ENCODE data around the gene PHF20.
"Not testable (repeated sequence)": the region's sequence is repeated elsewhere in the genome, so short reads cannot be mapped to it uniquely, and the experiment has no call there.

Gene PHF20

DNA sequence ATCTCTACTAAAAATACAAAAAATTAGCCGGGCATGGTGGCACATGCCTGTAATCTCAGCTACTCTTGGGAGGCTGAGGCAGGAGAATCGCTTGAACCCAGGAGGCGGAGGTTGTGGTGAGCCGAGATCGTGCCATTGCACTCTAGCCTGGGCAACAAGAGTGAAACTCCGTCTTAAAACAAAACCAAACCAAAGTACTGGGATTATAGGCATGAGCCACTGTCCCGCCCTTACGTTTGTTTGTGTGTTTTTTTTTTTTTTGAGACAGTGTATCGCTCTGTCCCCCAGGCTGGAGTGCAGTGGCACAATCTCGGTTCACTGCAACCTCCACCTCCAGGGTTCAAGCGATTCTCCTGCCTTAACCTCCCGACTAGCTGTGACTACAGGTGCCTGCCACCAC is 12.0 kb downstream of the PHF20 start:
- DNase-seq = not testable (repeated sequence)

GRCh38 chr20:35785541-35785940 is 13.7 kb downstream of the PHF20 start:
- DNase-seq = not testable (repeated sequence)

GRCh38 chr20:35788796-35789195 is 17.0 kb downstream of the PHF20 start:
- peak; percentile 31 for DNase-seq

GRCh38 chr20:35791097-35791496 is 19.3 kb downstream of the PHF20 start:
- no peak for DNase-seq

DNA sequence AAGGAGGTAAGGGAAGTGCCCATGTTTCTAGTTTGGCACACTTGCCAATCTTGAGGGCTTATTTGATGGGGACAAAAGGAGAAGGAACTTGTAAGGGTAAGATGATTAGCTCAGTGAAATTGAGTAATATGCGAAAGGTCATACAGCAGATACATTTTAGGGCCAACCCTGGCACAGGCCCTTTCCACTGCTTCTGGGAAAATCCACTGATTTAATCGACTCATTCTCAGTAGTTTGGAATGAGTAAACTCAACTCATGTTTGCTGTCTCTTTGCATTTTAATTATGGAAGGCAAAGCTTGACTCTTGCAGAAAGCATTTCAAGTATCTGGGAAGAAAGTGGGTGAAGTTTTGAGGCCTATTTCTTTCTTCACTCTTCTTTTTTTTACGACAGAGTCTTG is 20.0 kb downstream of the PHF20 start:
- no peak for DNase-seq

DNA sequence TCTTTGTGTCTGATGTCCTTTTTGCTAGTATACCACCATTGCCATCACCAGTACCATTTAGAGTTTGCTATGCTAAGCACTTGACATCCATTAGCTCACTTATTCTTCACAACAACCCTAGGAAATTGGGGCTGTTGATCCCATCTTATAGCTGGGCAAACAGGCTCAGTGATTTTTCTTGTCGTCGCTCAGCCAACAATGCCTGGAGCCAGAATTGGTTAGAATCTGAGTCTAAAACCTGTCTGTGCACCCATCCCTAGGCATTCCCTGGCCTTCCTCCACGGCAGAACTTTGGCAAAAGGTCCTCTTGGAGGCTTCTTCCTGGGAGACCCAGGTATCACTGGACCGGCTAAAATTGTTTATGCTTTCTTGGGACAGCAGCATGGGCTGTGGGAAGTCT is 20.9 kb downstream of the PHF20 start:
- DNase-seq = no peak

- DNase-seq = no peak
These were observed 24.8 kb downstream of the PHF20 start for GRCh38 chr20:35796571-35796970.

DNA sequence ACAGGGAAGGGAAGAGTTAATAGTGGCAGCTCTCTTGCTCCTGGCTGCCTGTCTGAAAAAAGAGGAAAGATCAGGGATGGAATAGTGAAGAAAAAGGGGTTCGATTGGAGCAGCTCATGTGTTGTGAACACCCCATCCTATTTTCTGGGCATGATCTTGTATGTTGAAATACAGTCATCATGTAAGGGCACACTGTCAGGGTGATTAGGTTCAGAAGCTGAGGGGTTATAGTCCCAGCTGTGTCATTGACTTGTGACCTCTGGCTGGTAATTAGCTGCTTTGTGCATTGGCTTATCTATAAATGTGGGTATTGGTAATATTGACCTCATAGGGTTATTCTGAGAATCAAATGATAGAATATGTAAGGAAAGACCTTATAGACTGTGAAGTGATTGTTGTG is 30.1 kb downstream of the PHF20 start:
- DNase-seq = no peak

GRCh38 chr20:35806075-35806474 is 34.3 kb downstream of the PHF20 start:
- DNase-seq = no peak

DNA sequence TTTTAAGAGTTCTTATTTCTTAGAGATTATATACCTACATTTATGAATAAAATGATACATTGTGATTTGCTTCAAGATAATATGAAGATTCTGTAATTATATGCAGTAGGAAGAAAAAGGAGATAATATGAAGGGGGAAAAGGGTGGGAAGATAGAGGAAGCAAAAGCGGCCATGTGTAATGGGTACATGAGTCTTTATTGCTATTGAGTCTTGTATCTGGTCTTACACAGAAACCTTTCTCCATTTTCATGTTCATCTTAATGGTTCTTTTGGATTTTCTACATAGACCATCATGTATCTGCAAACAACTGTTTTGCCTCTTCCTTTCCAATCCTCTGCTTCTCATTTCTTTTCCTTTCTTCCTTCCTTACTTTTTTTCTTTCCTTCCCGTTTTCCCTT is 36.1 kb downstream of the PHF20 start:
- no peak for DNase-seq

DNA sequence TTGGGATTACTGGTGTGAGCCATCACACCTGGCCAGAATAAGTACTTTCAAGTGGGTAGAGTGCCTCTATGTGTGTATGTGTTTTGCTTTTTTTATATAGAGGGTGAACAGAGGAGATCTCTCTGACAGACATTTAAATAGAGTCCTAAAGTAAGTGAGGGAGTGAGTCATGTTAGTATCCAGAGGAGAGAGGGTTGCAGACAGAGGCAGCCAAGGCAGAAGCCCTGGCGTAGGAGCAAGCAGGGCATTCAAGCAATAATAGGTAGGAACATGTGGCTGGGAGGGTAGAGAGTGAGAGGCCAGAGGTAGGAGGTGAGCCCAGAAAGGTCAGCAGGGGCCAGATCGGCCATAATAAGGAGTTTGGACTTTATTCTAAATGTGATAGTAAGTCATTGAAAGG is 48.9 kb downstream of the PHF20 start:
- DNase-seq = no peak

DNA sequence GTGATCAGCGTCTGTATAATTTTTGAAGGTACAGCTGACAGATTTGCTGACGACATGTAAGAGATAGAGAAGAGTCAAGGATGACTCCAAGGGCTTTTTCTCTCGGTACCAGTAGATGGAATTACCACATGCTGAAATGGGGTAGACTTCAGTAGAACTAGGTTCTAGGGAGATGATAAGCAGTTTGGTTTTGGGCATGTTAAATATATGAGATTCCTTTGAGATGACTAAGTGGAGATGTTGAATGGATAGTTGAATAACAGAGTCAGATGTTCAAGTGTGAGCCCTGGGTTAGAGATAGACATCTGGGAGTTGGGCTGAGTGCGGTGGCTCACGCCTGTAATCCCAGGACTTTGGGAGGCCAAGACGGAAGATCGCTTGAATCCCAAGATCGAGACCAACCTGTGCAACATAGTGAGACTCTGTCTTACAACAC is 50.0 kb downstream of the PHF20 start:
- DNase-seq = no peak

DNA sequence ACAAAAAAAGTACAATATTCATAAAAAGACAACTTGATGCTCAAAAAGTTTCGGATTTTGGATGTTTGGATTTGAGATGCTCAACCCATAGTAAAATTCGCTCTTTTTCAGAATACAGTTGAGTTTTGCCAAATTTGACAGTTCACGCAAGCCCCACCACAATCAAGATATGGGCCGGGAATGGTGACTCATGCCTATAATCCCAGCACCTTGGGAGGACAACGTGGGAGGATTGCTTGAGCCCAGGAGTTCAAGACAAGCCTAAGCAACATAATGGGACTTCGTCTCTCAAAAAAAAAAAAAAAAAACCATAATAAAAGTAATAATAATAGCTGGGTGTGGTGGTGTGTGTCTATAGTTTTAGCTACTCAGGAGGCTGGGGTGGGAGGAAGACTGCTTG is 51.3 kb downstream of the PHF20 start:
- no peak for DNase-seq

DNA sequence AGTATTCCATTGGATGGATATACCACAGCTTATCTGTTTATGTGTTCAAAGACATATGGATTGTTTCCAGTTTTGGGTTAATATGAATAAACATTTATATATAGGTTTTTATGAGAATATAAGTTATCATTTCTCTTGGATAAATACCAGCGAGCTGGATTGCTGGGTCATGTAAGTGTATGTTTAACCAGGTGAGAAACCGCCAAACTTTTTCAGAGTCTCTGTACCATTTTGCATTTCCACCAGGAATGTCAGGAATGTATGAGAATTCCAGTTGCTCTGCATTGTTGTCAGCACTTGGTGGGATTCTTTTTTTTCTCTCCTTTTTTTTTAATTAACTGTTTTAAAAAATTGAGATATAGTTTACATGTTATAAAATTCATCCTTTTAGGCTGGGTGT is 52.1 kb downstream of the PHF20 start:
- DNase-seq = no peak

DNA sequence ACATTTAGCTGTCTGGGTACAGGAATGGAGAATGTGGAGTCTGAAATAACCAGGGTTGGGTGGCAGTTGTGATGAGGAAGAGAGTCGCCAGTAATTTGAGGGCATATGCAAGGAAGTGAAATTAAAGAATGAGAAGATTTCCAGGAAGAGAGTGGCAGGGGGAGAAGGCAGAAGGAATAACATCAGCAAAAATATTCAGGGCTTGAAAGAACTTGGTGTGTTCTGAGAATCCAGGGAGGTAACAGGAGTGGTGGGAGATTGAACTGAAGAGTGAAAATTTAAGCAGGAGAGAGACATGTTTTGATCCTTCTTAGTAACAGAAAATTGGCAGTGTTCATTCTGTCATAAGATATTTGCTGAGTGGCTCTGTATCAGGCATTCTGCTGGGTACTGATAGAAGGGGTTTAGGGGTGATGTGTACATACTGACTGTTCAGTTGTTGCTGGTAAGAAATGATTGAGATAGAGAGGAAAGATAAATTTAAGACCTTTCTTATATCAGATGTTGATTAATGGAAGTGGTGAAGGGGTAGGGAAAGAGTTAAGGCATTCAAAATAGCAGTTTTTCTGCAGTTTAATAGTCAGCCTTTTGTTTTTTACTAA is 54.7 kb downstream of the PHF20 start:
- DNase-seq = no peak

- no peak for DNase-seq
These were observed 56.6 kb downstream of the PHF20 start for GRCh38 chr20:35828434-35828833.

GRCh38 chr20:35828916-35829315 is 57.1 kb downstream of the PHF20 start:
- DNase-seq = no peak

GRCh38 chr20:35830264-35830663 is 58.4 kb downstream of the PHF20 start:
- no peak for DNase-seq

DNA sequence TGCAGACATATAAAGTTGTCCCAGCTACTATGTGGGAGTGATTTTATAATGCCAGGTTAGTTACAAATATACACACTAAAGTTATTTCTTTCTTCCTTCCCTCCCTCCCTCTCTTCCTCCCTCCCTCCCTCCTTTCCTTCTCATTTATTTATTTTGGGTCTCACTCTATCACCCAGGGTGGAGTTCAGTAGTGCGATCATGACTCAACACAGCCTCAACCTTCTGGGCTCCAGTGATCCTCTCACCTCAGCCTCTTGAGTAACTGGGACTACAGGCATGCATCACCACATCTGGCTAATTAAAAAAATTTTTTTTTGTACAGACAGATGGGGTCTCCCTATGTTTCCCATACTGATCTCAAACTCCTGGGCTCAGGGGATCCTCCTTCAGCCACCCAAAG is 59.2 kb downstream of the PHF20 start:
- no peak for DNase-seq

DNA sequence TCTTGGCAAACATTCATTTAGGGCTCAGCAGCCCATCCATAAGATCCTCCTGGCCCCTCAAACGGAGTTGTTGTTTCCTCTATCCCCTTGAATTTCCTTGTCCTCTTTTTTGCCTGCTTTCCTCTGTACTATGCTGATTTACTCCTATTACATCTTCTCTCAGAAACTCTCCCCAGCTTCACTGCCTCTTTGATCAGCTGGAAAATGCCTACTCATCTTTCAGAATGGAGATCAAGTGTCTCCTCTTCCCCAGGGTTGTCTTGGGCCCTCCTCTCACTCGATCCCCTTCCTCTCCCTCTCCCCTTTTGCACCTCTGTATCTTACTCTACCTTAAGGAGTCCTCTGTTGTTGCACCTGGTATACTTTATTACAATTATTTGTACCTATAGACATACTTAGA is 60.2 kb downstream of the PHF20 start:
- DNase-seq = no peak

DNA sequence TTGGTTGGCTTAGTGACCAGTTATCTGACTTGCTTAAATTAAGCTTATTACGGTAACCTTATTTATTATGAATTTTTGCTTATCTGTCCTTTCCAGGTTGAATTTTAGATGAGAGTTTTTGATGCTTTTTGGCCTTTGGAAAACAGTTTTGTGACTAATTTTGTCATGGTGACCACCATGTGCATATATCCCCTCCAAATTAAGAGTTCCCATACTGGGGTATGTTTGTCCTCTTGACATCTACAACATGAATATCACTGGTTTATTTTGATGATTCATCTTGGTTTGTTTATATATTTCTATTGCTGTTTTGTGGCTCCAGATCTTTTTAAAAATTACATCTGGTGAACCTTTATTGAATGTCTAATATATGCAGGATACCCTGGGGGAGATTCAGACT is 61.4 kb downstream of the PHF20 start:
- no peak for DNase-seq

DNA sequence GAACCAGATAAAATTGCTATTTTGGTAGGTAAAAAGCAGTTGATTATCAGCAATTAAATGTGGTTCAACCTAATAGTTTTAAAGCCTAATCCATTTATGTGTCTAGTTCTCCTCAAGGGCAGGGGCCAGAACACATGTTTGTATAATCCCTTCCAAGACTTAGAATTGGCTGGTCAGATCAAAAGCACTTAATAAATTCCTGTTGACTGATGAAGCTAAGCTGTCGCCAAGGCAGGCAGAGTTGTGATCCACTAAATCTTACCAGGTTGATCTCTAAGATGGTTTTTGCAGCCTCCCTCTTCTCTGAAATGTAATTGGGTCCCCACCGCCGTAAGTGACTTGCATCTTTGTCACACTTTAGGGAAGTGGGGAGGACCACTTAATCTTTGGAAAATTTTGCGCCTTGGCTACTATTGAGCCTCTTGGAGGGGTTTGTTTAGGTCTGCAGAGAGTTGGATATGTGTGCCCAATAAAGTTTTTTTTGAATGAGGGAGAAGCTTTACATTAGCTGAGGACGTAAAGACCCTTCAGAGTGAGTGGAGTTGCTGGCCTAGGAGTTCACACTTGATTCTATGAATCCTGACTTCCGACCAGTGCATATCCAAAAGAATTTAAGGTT is 65.9 kb downstream of the PHF20 start:
- no peak for DNase-seq

- DNase-seq = no peak
These were observed 66.4 kb downstream of the PHF20 start for GRCh38 chr20:35838205-35838604.

DNA sequence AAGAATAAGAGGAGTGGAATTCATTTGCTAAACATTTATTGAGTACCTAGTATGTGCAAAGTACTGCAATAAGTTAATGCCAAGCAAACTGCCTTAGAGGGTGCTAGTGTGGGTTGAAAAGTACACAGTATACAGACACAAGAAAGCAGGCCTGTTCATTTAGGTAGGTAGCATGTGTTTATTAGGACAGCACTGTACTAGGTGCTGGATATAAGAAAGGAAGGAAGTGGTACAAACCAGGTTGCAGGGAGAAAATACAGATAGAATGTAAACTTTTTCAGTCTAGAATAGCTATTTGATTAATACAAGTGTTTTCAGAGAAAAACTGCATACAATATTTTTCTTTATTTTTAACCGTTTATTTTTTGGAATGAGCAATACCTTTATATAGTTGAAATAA is 68.1 kb downstream of the PHF20 start:
- no peak for DNase-seq

GRCh38 chr20:35840421-35840820 is 68.6 kb downstream of the PHF20 start:
- no peak for DNase-seq

Measured in NCI-H187 treated with DMSO at 0.1 percent for 48 hours (cell line).